ENCODE results near the gene TBC1D24.

TBC1D24 gene

DNA sequence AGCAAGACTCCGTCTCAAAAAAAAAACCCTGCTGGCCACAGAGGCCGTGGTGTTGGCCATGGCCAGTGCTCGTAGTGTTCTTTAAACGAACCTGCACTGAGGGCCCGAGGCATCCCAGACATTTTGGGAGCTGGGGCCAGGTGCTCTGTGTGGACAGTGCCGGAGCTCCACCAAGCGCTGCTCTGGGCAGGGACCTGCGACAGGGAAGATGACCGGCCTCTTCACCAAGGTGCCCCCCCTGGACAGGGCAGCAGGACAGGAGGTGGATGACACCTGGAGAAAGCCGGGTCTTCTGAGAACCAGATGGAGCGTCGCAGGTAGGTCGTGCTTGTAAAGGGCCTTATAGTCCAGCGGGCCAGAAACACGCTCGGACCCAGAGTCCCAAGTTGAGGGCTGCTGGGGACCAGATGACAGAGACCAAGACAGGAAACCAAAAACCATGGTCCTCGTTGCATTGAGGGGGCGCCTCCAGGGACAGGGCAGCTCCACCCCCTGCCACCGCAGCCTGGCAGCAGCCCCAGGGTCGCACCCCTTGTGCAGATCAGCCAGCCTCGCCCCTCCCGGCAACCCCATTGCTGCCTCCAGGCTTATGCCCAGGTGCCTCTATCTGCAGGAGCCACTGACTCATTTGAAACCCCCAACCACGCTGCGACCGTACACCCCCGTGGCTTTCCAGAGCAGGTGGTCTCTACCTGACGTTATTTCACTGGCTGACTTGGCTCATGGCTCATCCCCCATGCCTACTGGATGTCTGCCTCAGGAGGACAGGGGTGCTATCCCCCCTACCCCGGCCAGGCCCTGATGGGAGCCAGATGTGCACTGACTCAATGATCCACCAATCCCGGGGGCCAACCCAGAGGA lies 8.0 kb upstream of the TBC1D24 start:
- TF ChIP-seq, protein P1, sequence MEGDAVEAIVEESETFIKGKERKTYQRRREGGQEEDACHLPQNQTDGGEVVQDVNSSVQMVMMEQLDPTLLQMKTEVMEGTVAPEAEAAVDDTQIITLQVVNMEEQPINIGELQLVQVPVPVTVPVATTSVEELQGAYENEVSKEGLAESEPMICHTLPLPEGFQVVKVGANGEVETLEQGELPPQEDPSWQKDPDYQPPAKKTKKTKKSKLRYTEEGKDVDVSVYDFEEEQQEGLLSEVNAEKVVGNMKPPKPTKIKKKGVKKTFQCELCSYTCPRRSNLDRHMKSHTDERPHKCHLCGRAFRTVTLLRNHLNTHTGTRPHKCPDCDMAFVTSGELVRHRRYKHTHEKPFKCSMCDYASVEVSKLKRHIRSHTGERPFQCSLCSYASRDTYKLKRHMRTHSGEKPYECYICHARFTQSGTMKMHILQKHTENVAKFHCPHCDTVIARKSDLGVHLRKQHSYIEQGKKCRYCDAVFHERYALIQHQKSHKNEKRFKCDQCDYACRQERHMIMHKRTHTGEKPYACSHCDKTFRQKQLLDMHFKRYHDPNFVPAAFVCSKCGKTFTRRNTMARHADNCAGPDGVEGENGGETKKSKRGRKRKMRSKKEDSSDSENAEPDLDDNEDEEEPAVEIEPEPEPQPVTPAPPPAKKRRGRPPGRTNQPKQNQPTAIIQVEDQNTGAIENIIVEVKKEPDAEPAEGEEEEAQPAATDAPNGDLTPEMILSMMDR (IDR thresholded peaks at IDR 0.05; ENCODE audit: low read length): no peak
- no peak for TF ChIP-seq EZH2 (IDR thresholded peaks at IDR 0.05; ENCODE audit: borderline replicate concordance, low read length)
- Histone ChIP-seq H3K4me3 (ENCODE audit: low read depth, low read length, poor library complexity, severe bottlenecking) (no peak overlapping the region), H3K4me2 (ENCODE audit: low read length) (peak overlapping the region; percentile 66; the same call in 1 of the 2 replicates), H3K27me3 (ENCODE audit: insufficient read depth, low read length) (peaks cover under 1% of the 10 kb centered on the region), H3K9me3 (ENCODE audit: low read length) (no peaks in the 10 kb centered on the region), H3F3A (ENCODE audit: insufficient read depth, low read length) (no peaks in the 10 kb centered on the region), H3K4me1 (ENCODE audit: insufficient read depth, low read length, severe bottlenecking) (peaks cover 38% of the 10 kb centered on the region), H2AFZ (ENCODE audit: low read length) (no peak overlapping the region), H4K20me1 (ENCODE audit: insufficient read depth, low read length) (no peaks in the 10 kb centered on the region), H3K36me3 (ENCODE audit: insufficient read depth, low read length) (peaks cover 4% of the 10 kb centered on the region; the same call in 1 of the 2 replicates), H3K9me2 (ENCODE audit: low read depth, low read length) (no peaks in the 10 kb centered on the region), H3K27ac (ENCODE audit: low read depth, low read length, poor library complexity, severe bottlenecking) (no peak overlapping the region), H3K79me2 (ENCODE audit: insufficient read depth, low read length) (no peaks in the 10 kb centered on the region), H3K9ac (ENCODE audit: low read length) (no peak overlapping the region)

DNA sequence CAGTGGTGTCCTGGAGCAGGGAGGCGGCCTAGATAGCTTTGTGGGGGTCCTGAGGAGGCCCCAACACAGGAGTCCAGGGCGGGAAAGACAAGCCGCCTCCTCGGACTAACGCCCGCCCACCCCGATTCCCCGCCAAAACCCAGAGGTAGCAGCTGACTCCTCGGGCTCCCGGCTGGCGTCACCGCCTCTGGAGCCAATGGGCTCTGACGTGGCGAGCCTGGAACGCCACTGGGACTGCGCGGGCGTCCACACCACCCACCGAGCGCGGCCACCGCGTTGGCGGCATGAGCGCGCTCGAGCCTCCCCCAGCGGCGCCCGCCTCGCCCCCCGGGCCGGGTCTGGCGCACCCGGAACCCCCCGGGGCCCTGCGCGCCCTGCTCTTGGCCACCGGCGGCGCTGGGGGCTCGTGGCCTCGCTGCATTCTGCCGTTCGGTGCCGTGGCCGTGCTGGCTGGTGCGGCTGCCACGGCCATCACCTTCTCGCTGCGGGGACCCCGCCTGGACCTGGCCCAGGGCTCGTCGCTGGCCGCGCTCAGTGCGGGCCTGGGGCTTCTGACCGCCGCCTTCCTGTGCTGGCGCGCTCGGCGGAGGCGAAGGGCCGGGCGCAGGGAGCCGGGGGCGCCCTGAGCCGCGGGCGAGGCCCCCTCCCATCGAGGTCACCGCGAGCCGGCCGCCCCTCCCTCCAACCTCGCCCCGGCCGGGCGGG lies 7.2 kb upstream of the TBC1D24 start:
- no peaks in the 10 kb centered on the region for H4K20me1 ChIP-seq (ENCODE audit: insufficient read depth, low read length)
- peaks cover 41% of the 10 kb centered on the region for H3K4me1 ChIP-seq (ENCODE audit: insufficient read depth, low read length, severe bottlenecking)
- no peaks in the 10 kb centered on the region for H3K9me2 ChIP-seq (ENCODE audit: low read depth, low read length)
- H2AFZ ChIP-seq (ENCODE audit: low read length): no peak overlapping the region
- H3K27me3 ChIP-seq (ENCODE audit: insufficient read depth, low read length): peaks cover 8% of the 10 kb centered on the region
- H3K4me3 ChIP-seq (ENCODE audit: low read depth, low read length, poor library complexity, severe bottlenecking): peak overlapping the region; percentile 45
- H3K4me2 ChIP-seq (ENCODE audit: low read length): peak overlapping the region; percentile 66
- no peaks in the 10 kb centered on the region for H3K9me3 ChIP-seq (ENCODE audit: low read length)
- H3K27ac ChIP-seq (ENCODE audit: low read depth, low read length, poor library complexity, severe bottlenecking): no peak overlapping the region
- H3K36me3 ChIP-seq (ENCODE audit: insufficient read depth, low read length): peaks cover 4% of the 10 kb centered on the region; the same call in 1 of the 2 replicates
- no peaks in the 10 kb centered on the region for H3F3A ChIP-seq (ENCODE audit: insufficient read depth, low read length)
- peak overlapping the region; percentile 53; the same call in 1 of the 2 replicates for H3K9ac ChIP-seq (ENCODE audit: low read length)
- H3K79me2 ChIP-seq (ENCODE audit: insufficient read depth, low read length): no peaks in the 10 kb centered on the region
- TF ChIP-seq EZH2 (IDR thresholded peaks at IDR 0.05; ENCODE audit: borderline replicate concordance, low read length): no peak
- TF ChIP-seq, protein P1 (IDR thresholded peaks at IDR 0.05; ENCODE audit: low read length): no peak

DNA sequence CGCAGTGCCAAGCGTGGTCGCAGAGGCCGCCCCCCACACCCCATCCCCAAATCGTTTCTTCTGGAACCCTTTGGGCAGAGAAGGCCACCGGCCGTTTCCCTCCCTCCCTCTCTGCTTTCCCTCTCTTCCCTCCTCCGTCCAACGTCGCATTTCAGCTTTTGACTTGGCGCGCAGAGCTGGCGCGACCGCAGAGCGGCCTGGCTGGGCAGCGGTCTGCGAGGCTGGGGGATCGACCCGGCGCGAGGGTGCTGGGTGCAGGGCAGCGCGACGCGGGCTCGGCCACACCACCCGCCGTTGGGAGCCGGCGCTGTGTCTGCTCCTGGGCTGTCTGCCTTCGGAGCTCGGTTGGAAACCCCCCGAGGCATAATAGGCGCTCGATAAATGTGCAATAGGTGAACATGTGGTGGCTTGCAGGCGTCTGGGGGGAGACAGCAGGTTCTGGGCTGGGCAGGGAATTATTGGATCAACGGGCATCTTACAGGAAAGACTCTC lies 6.6 kb upstream of the TBC1D24 start:
- Histone ChIP-seq H3K27me3 (ENCODE audit: insufficient read depth, low read length) (peaks cover 14% of the 10 kb centered on the region), H2AFZ (ENCODE audit: low read length) (no peak overlapping the region), H3K36me3 (ENCODE audit: insufficient read depth, low read length) (peaks cover 4% of the 10 kb centered on the region; the same call in 1 of the 2 replicates), H3K4me1 (ENCODE audit: insufficient read depth, low read length, severe bottlenecking) (peaks cover 44% of the 10 kb centered on the region), H3K27ac (ENCODE audit: low read depth, low read length, poor library complexity, severe bottlenecking) (no peak overlapping the region), H3K4me3 (ENCODE audit: low read depth, low read length, poor library complexity, severe bottlenecking) (peak overlapping the region; percentile 45), H3K79me2 (ENCODE audit: insufficient read depth, low read length) (no peaks in the 10 kb centered on the region), H3K4me2 (ENCODE audit: low read length) (peak overlapping the region; percentile 66), H3K9me3 (ENCODE audit: low read length) (no peaks in the 10 kb centered on the region), H3F3A (ENCODE audit: insufficient read depth, low read length) (no peaks in the 10 kb centered on the region), H3K9me2 (ENCODE audit: low read depth, low read length) (no peaks in the 10 kb centered on the region), H3K9ac (ENCODE audit: low read length) (peak overlapping the region; percentile 53; the same call in 1 of the 2 replicates), H4K20me1 (ENCODE audit: insufficient read depth, low read length) (no peaks in the 10 kb centered on the region)
- TF ChIP-seq, protein P1 (IDR thresholded peaks at IDR 0.05; ENCODE audit: low read length): no peak
- no peak for TF ChIP-seq EZH2 (IDR thresholded peaks at IDR 0.05; ENCODE audit: borderline replicate concordance, low read length)

Measured in OCI-LY1 (cell line).